MCF 10A (cell line): Measurements from ENCODE around the gene SSH2. TPM values are rescaled to one million over a fixed set of nuclear protein-coding genes. Genes with fewer than 3 reads are reported as not detected.

Source experiments
- BruUV-seq: library from RNA; stranded (reverse); fragments of 400-500 nt; replicated peaks from 2 replicates; lab custom pipeline; 2021; lab: Mats Ljungman, UMichigan
- CTCF ChIA-PET: fragments of 300-600 bp; sonication (Branson Sonifier 250); formaldehyde crosslinking; extraction: SDS; loops from one replicate; lab custom pipeline; 2021; ENCODE audit warnings: antibody characterized with exemption, inconsistent platforms; lab: Yijun Ruan, JAX
- POLR2A ChIA-PET: fragments of 300-600, 350-650 bp; sonication (Branson Sonifier 250); formaldehyde crosslinking; extraction: SDS; loops from one replicate; lab custom pipeline; 2020; ENCODE audit warnings: antibody characterized with exemption, inconsistent platforms; lab: Yijun Ruan, JAX
- DNase-seq: peaks from one replicate; pipeline ENCODE4 v3.0.0-alpha.2; 2018; ENCODE audit not compliant: unreplicated experiment
- H3K27ac Mint-ChIP-seq: one replicate; pipeline ENCODE4 v1.8.0; 2022; ENCODE audit warnings: mild to moderate bottlenecking, low read depth, mixed read lengths; ENCODE audit not compliant: unreplicated experiment
- H3K27me3 Mint-ChIP-seq: one replicate; pipeline ENCODE4 v1.8.0; 2022; ENCODE audit warnings: mixed read lengths; ENCODE audit not compliant: insufficient read depth, unreplicated experiment
- H3K36me3 Mint-ChIP-seq: one replicate; pipeline ENCODE4 v1.8.0; 2022; ENCODE audit warnings: mild to moderate bottlenecking, moderate library complexity, mixed read lengths; ENCODE audit not compliant: insufficient read depth, unreplicated experiment
- H3K4me1 Mint-ChIP-seq: one replicate; pipeline ENCODE4 v1.8.0; 2022; ENCODE audit warnings: mixed read lengths; ENCODE audit not compliant: insufficient read depth, unreplicated experiment
- H3K4me3 Mint-ChIP-seq: one replicate; pipeline ENCODE4 v1.8.0; 2022; ENCODE audit warnings: mild to moderate bottlenecking, moderate library complexity, mixed read lengths; ENCODE audit not compliant: unreplicated experiment
- H3K9me3 Mint-ChIP-seq: one replicate; pipeline ENCODE4 v1.8.0; 2022; ENCODE audit warnings: mixed read lengths; ENCODE audit not compliant: unreplicated experiment
- intact Hi-C: fragments of 100-400 bp; cut with micrococcal nuclease; formaldehyde crosslinking; loops from 2 replicates; pipeline ENCODE4 v1.14.1; 2022
- total RNA-seq: library from RNA; stranded (reverse); gene quantifications from 2 replicates; pipeline ENCODE4 v1.2.3, GENCODE V29; 2022
- TF ChIP-seq, protein P1 (sequence below): fragments of 200-600 bp; IDR thresholded peaks from one replicate; pipeline ENCODE4 v1.8.0; 2022; ENCODE audit warnings: antibody characterized with exemption, mild to moderate bottlenecking; ENCODE audit not compliant: unreplicated experiment

SSH2 gene
- total RNA-seq, 1 experiment from 2014 or later: 21.9 TPM

- DNase-seq: no peak
- no peaks in the 10 kb centered on the region for H3K36me3 Mint-ChIP-seq
- TF ChIP-seq, protein P1, sequence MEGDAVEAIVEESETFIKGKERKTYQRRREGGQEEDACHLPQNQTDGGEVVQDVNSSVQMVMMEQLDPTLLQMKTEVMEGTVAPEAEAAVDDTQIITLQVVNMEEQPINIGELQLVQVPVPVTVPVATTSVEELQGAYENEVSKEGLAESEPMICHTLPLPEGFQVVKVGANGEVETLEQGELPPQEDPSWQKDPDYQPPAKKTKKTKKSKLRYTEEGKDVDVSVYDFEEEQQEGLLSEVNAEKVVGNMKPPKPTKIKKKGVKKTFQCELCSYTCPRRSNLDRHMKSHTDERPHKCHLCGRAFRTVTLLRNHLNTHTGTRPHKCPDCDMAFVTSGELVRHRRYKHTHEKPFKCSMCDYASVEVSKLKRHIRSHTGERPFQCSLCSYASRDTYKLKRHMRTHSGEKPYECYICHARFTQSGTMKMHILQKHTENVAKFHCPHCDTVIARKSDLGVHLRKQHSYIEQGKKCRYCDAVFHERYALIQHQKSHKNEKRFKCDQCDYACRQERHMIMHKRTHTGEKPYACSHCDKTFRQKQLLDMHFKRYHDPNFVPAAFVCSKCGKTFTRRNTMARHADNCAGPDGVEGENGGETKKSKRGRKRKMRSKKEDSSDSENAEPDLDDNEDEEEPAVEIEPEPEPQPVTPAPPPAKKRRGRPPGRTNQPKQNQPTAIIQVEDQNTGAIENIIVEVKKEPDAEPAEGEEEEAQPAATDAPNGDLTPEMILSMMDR: no peak
- no peaks in the 10 kb centered on the region for H3K27me3 Mint-ChIP-seq
- ChIA-PET CTCF (interaction anchor here (0.6 to 0.9 kb wide), 3 partner anchors 80 to 476 kb away, joined by 3 read pairs; no protein-coding TSS in a partner anchor), POLR2A (interaction anchor here (1.1 to 1.2 kb wide), 2 partner anchors 10 to 21 kb away, joined by 3 read pairs; no protein-coding TSS in a partner anchor)
- H3K4me1 Mint-ChIP-seq: no peaks in the 10 kb centered on the region
- peaks cover 7% of the 10 kb centered on the region for H3K9me3 Mint-ChIP-seq
- H3K4me3 Mint-ChIP-seq: no peak overlapping the region
- intact Hi-C loops: no loop called here
- H3K27ac Mint-ChIP-seq: no peak overlapping the region
- BruUV-seq: no TSS peak
Measured at GRCh38 chr17:29828676-29829284, 101.2 kb downstream of the SSH2 start.

- intact Hi-C loops: no loop called here
- Mint-ChIP-seq H3K4me1 (no peaks in the 10 kb centered on the region), H3K36me3 (no peaks in the 10 kb centered on the region), H3K27ac (no peak overlapping the region), H3K9me3 (no peaks in the 10 kb centered on the region), H3K4me3 (no peak overlapping the region), H3K27me3 (no peaks in the 10 kb centered on the region)
- no peak for DNase-seq
- TF ChIP-seq, protein P1: no peak
- POLR2A ChIA-PET: interaction anchor here (1.2 kb wide), 1 partner anchor 103 kb away, joined by 3 read pairs; the partner anchor contains the start of gene SSH2
- BruUV-seq: no TSS peak
- CTCF ChIA-PET: interaction anchor here (0.8 kb wide), 1 partner anchor 23 kb away, joined by 3 read pairs; no protein-coding TSS in a partner anchor
Measured at GRCh38 chr17:29827179-29827578, 102.8 kb downstream of the SSH2 start.

- Mint-ChIP-seq H3K27ac (no peak overlapping the region), H3K9me3 (no peaks in the 10 kb centered on the region), H3K36me3 (no peaks in the 10 kb centered on the region), H3K27me3 (no peaks in the 10 kb centered on the region), H3K4me1 (no peaks in the 10 kb centered on the region), H3K4me3 (no peak overlapping the region)
- DNase-seq: no peak
- intact Hi-C loops: no loop called here
- TF ChIP-seq, protein P1: no peak
- POLR2A ChIA-PET: interaction anchor here (1.0 kb wide), 1 partner anchor 39 kb away, joined by 3 read pairs; no protein-coding TSS in a partner anchor
- CTCF ChIA-PET: interaction anchor here (0.6 to 1.4 kb wide), 3 partner anchors 18 to 299 kb away, joined by 3 to 5 read pairs (median 4); no protein-coding TSS in a partner anchor
- BruUV-seq: no TSS peak
Measured at GRCh38 chr17:29826114-29826692, 103.8 kb downstream of the SSH2 start.

- BruUV-seq: no TSS peak
- no peaks in the 10 kb centered on the region for H3K27me3 Mint-ChIP-seq
- CTCF ChIA-PET: interaction anchor here (0.6 to 1.4 kb wide), 4 partner anchors 17 to 300 kb away, joined by 3 to 5 read pairs (median 4); no protein-coding TSS in a partner anchor
- no peaks in the 10 kb centered on the region for H3K4me1 Mint-ChIP-seq
- no peaks in the 10 kb centered on the region for H3K9me3 Mint-ChIP-seq
- H3K4me3 Mint-ChIP-seq: no peak overlapping the region
- intact Hi-C loops: no loop called here
- POLR2A ChIA-PET: interaction anchor here (1.0 kb wide), 1 partner anchor 38 kb away, joined by 3 read pairs; no protein-coding TSS in a partner anchor
- TF ChIP-seq, protein P1: no peak
- no peaks in the 10 kb centered on the region for H3K36me3 Mint-ChIP-seq
- no peak for DNase-seq
- no peak overlapping the region for H3K27ac Mint-ChIP-seq
Measured at GRCh38 chr17:29825604-29826003, 104.4 kb downstream of the SSH2 start.
